Cerebellar cortex (tissue), 1 donor: ENCODE measurements around the gene CDKL4.
"Not testable (repeated sequence)": the region's sequence is repeated elsewhere in the genome, so short reads cannot be mapped to it uniquely, and the experiment has no call there.

Source experiments
- DNase-seq: peaks from one replicate; pipeline ENCODE4 v3.0.0-alpha.2; 2015; ENCODE audit warnings: low spot score

CDKL4 gene

GRCh38 chr2:39243469-39244123, at the start of gene CDKL4:
Gene CDKL4 (minus strand): TSS chr2:39243970.
- no peak for DNase-seq

- DNase-seq = no peak
Measured at GRCh38 chr2:39290433-39290832, 46.7 kb upstream of the CDKL4 start.

GRCh38 chr2:39289609-39290008, 45.8 kb upstream of the CDKL4 start:
- no peak for DNase-seq

GRCh38 chr2:39283561-39283960, 39.8 kb upstream of the CDKL4 start:
- no peak for DNase-seq

GRCh38 chr2:39281391-39281790, 37.6 kb upstream of the CDKL4 start:
- no peak for DNase-seq

GRCh38 chr2:39275016-39275415, 31.2 kb upstream of the CDKL4 start:
- no peak for DNase-seq

- no peak for DNase-seq
Measured at GRCh38 chr2:39269941-39270340, 26.2 kb upstream of the CDKL4 start.

- DNase-seq = no peak
Measured at GRCh38 chr2:39266916-39267434, 23.2 kb upstream of the CDKL4 start.

- DNase-seq = no peak
Measured at GRCh38 chr2:39266139-39266805, 22.5 kb upstream of the CDKL4 start.

- DNase-seq = no peak
Measured at GRCh38 chr2:39265315-39265714, 21.5 kb upstream of the CDKL4 start.

GRCh38 chr2:39264733-39265132, 21.0 kb upstream of the CDKL4 start:
- no peak for DNase-seq

- DNase-seq = no peak
Measured at GRCh38 chr2:39260087-39260486, 16.3 kb upstream of the CDKL4 start.

- DNase-seq = no peak
Measured at GRCh38 chr2:39256040-39256439, 12.3 kb upstream of the CDKL4 start.

- no peak for DNase-seq
Measured at GRCh38 chr2:39252888-39253518, 9.2 kb upstream of the CDKL4 start.

- DNase-seq = no peak
Measured at GRCh38 chr2:39247512-39248043, 3.8 kb upstream of the CDKL4 start.

GRCh38 chr2:39246382-39246980, 2.7 kb upstream of the CDKL4 start:
- no peak for DNase-seq

GRCh38 chr2:39244963-39245625, 1.3 kb upstream of the CDKL4 start:
- not testable (repeated sequence) for DNase-seq

- not testable (repeated sequence) for DNase-seq
Measured at GRCh38 chr2:39244241-39244862, 582 bp upstream of the CDKL4 start.

- no peak for DNase-seq
Measured at GRCh38 chr2:39241588-39241987, 2.2 kb downstream of the CDKL4 start.

GRCh38 chr2:39240758-39241157, 3.0 kb downstream of the CDKL4 start:
- DNase-seq = no peak

GRCh38 chr2:39234754-39235153, 9.0 kb downstream of the CDKL4 start:
- no peak for DNase-seq
